ENCODE results near the gene BCL11B. TPM values are rescaled to one million over a fixed set of nuclear protein-coding genes. Genes with fewer than 3 reads are reported as not detected.

Gene BCL11B
- total and polyA plus RNA-seq, 2 experiments from 2014 or later, result 0.04 to 2.8 TPM

DNA sequence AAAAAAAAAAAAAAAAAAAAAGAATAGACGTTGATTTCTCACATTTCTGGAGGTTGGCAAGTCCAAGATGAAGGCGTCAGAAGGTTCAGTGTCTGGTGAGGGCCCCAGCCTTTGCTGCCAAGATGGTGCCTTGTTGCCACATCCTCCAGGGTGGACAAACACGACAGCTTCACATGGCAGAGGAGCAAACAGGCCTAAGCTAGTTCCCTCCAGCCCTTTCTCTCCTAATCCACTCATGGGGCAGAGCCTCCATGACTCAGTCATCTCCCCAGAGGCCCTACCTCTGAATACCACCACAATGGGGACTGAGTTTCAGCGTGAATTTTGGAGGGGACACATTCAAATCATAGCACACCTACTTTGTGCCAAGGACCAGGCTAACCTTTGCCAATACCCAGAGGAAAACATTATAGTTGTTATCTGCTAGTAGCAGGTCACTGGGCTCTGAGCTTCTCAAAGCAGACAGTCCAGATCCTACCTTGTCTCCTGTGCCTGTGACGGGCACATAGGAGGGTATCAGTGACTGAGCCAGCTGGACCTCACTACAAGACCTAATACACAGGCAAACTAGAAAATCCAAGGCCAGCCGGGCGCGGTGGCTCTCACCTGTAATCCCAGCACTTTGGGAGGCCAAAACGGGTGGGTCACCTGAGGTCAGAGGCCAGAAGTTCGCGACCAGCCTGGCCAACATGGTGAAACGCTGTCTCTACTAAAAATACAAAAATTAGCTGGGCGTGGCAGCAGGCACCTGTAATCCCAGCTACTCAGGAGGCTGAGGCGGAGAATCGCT is 10.5 kb upstream of the BCL11B start:
- H3K4me3 ChIP-seq, result no peak overlapping the region
- H3K27me3 ChIP-seq, result peaks cover 21% of the 10 kb centered on the region
- DNase-seq (ENCODE audit: low read depth in 1 of 2, low spot score in 1 of 2), result no peak
- H3K4me1 ChIP-seq (ENCODE audit: low read depth), result no peaks in the 10 kb centered on the region
- TF ChIP-seq, protein P1, sequence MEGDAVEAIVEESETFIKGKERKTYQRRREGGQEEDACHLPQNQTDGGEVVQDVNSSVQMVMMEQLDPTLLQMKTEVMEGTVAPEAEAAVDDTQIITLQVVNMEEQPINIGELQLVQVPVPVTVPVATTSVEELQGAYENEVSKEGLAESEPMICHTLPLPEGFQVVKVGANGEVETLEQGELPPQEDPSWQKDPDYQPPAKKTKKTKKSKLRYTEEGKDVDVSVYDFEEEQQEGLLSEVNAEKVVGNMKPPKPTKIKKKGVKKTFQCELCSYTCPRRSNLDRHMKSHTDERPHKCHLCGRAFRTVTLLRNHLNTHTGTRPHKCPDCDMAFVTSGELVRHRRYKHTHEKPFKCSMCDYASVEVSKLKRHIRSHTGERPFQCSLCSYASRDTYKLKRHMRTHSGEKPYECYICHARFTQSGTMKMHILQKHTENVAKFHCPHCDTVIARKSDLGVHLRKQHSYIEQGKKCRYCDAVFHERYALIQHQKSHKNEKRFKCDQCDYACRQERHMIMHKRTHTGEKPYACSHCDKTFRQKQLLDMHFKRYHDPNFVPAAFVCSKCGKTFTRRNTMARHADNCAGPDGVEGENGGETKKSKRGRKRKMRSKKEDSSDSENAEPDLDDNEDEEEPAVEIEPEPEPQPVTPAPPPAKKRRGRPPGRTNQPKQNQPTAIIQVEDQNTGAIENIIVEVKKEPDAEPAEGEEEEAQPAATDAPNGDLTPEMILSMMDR (IDR thresholded peaks at IDR 0.05; ENCODE audit: low read depth, low read length), result no peak
- no peaks in the 10 kb centered on the region for H3K36me3 ChIP-seq
- H3K27ac ChIP-seq, result no peak overlapping the region
- H3K9me3 ChIP-seq (ENCODE audit: low read depth), result no peaks in the 10 kb centered on the region

DNA sequence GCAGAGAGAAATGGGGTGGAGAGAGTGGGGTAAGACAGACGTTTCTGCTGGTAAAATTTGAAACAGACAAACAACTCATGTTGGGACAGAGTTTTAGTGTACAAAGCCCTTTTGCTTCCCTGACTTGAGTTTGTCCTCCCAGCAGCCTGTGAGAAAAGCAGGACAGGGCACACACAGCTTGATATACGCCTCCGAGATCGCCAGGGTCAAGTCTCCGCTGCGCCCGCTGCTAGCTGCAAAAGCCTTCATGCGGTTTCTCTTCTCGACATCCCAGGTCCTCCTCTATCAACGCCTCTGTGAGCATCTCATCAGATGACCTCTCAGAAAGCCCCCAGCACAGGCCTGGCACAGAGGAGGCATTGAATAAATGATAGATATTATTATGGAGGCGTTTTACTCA is 9.4 kb upstream of the BCL11B start:
- TF ChIP-seq, protein P1 (IDR thresholded peaks at IDR 0.05; ENCODE audit: low read depth, low read length), result no peak
- H3K27ac ChIP-seq, result no peak overlapping the region
- no peak overlapping the region for H3K4me3 ChIP-seq
- peaks cover 27% of the 10 kb centered on the region for H3K27me3 ChIP-seq
- H3K36me3 ChIP-seq, result no peaks in the 10 kb centered on the region
- H3K9me3 ChIP-seq (ENCODE audit: low read depth), result no peaks in the 10 kb centered on the region
- DNase-seq (ENCODE audit: low read depth in 1 of 2, low spot score in 1 of 2), result no peak
- H3K4me1 ChIP-seq (ENCODE audit: low read depth), result no peaks in the 10 kb centered on the region

DNA sequence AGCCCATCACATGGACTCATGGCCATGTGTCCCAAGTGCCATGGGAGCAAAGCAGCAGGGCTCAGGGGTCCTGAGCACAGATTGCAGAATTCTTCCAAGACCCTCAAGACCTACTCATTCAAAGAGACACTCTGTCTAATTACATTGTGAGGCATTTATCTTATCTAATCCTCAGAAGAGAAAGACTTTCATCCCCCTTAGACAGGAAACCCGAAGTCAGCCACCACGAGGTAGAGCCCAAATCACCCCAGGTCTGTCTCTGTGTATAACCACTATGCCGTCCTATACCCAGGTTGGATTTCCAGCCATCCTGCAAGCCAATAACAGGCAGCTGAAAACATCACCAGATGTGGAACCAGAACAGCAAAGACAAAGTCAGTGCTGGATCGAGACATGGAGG is 8.9 kb upstream of the BCL11B start:
- Histone ChIP-seq H3K27me3 (peaks cover 32% of the 10 kb centered on the region), H3K9me3 (ENCODE audit: low read depth) (no peaks in the 10 kb centered on the region), H3K4me3 (no peak overlapping the region), H3K27ac (no peak overlapping the region), H3K36me3 (no peaks in the 10 kb centered on the region), H3K4me1 (ENCODE audit: low read depth) (no peaks in the 10 kb centered on the region)
- TF ChIP-seq, protein P1 (IDR thresholded peaks at IDR 0.05; ENCODE audit: low read depth, low read length), result no peak
- no peak for DNase-seq (ENCODE audit: low read depth in 1 of 2, low spot score in 1 of 2)

DNA sequence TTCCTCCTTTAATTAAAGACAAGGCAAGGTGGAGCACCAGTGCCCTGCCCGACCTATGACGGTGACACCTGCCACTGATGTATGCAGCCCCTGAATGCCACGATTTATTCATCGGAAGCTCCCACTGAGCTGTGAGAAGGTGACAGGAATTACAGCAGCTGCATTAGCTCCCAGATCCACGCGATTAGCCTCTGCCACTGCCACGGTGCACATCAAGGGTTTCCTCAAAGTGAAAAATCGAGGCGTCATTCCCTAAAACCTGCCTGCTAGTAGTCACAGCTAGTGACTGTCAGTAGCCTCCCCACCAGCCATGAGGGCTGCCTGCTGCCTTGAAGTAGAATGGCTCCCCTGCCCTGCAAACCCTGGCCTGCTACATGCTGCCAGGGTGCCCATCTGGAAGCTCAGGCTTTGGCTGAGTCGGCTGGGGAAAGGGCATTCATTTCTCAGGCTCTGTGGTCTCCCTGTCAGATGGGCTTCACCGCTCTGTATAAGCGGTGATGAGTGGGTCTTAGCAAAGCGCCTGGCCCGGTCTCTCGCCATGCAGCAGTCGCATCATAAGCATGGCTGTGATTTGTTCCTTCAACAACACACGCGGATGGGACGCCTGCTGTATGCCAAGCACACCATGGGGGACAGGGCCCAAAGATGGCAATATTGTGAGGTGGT is 8.2 kb upstream of the BCL11B start:
- Histone ChIP-seq H3K9me3 (ENCODE audit: low read depth) (no peaks in the 10 kb centered on the region), H3K36me3 (no peaks in the 10 kb centered on the region), H3K27ac (no peak overlapping the region), H3K4me3 (no peak overlapping the region), H3K27me3 (peaks cover 39% of the 10 kb centered on the region), H3K4me1 (ENCODE audit: low read depth) (no peaks in the 10 kb centered on the region)
- no peak for DNase-seq (ENCODE audit: low read depth in 1 of 2, low spot score in 1 of 2)
- TF ChIP-seq, protein P1 (IDR thresholded peaks at IDR 0.05; ENCODE audit: low read depth, low read length), result no peak

DNA sequence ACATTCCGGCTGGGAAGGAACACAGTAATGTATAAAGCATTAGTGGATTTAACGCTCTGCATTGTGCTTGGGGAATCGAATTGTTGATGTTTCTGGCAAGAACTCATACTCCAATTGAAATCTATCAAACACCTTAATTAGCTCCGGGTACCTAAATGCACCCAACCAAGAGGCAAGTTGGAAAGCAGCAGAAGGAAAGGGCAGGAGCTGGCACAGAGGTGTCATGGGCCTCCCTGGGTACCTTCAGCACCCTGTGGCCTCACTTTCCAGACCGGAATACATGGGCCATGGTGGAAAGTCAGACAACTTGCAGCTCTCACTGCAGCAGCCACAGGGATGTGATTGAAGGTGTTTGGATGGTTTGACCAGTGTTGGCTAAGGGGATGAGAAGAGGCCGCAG is 6.8 kb upstream of the BCL11B start:
- Histone ChIP-seq H3K27me3 (peaks cover 49% of the 10 kb centered on the region), H3K4me1 (ENCODE audit: low read depth) (no peaks in the 10 kb centered on the region), H3K27ac (no peak overlapping the region), H3K9me3 (ENCODE audit: low read depth) (no peaks in the 10 kb centered on the region), H3K36me3 (no peaks in the 10 kb centered on the region), H3K4me3 (no peak overlapping the region)
- no peak for DNase-seq (ENCODE audit: low read depth in 1 of 2, low spot score in 1 of 2)
- TF ChIP-seq, protein P1 (IDR thresholded peaks at IDR 0.05; ENCODE audit: low read depth, low read length), result no peak
